GM18526 (cell line): Measurements from ENCODE around the gene PLCB4.

Experiments used
- POLR2A ChIP-seq: IDR thresholded peaks from 3 replicates; pipeline ENCODE4 v1.6.1; 2011; ENCODE audit not compliant: insufficient read length; ENCODE audit errors: extremely low read depth

PLCB4 gene

GRCh38 chr20:9163251-9163650 is 94.4 kb downstream of the PLCB4 start:
- no peak for TF ChIP-seq POLR2A

GRCh38 chr20:9163995-9164394 is 95.1 kb downstream of the PLCB4 start:
- TF ChIP-seq POLR2A: no peak

GRCh38 chr20:9165261-9165660 is 96.4 kb downstream of the PLCB4 start:
- no peak for TF ChIP-seq POLR2A

- no peak for TF ChIP-seq POLR2A
Observed at GRCh38 chr20:9166153-9166780, 97.4 kb downstream of the PLCB4 start.

GRCh38 chr20:9169409-9169808 is 100.5 kb downstream of the PLCB4 start:
- TF ChIP-seq POLR2A: no peak

- no peak for TF ChIP-seq POLR2A
Observed at GRCh38 chr20:9172851-9173250, 104.0 kb downstream of the PLCB4 start.

- TF ChIP-seq POLR2A: no peak
Observed at GRCh38 chr20:9177278-9177677, 108.4 kb downstream of the PLCB4 start.

GRCh38 chr20:9179193-9179802 is 110.4 kb downstream of the PLCB4 start:
- TF ChIP-seq POLR2A: no peak

- no peak for TF ChIP-seq POLR2A
Observed at GRCh38 chr20:9179867-9180266, 111.0 kb downstream of the PLCB4 start.

GRCh38 chr20:9180481-9181257 is 111.8 kb downstream of the PLCB4 start:
- no peak for TF ChIP-seq POLR2A

- no peak for TF ChIP-seq POLR2A
Observed at GRCh38 chr20:9185511-9185910, 116.6 kb downstream of the PLCB4 start.

- no peak for TF ChIP-seq POLR2A
Observed at GRCh38 chr20:9186396-9186795, 117.5 kb downstream of the PLCB4 start.

GRCh38 chr20:9195031-9195430 is 126.1 kb downstream of the PLCB4 start:
- no peak for TF ChIP-seq POLR2A

- TF ChIP-seq POLR2A: no peak
Observed at GRCh38 chr20:9196110-9196509, 127.2 kb downstream of the PLCB4 start.

- no peak for TF ChIP-seq POLR2A
Observed at GRCh38 chr20:9198460-9198859, 129.6 kb downstream of the PLCB4 start.

GRCh38 chr20:9200196-9200595 is 131.3 kb downstream of the PLCB4 start:
- no peak for TF ChIP-seq POLR2A
